ENCODE data around the gene TMEM106B. TPM values are rescaled to one million over a fixed set of nuclear protein-coding genes. Genes with fewer than 3 reads are reported as not detected.
A peak's percentile ranks its signal among the peaks of the same experiment; 100 is the strongest.

Gene TMEM106B
- total RNA-seq, 1 experiment from 2014 or later: 171 TPM

- no peak for DNase-seq (ENCODE audit: low read depth)
These were observed 16.9 kb downstream of the TMEM106B start for GRCh38 chr7:12228024-12228423.

DNA sequence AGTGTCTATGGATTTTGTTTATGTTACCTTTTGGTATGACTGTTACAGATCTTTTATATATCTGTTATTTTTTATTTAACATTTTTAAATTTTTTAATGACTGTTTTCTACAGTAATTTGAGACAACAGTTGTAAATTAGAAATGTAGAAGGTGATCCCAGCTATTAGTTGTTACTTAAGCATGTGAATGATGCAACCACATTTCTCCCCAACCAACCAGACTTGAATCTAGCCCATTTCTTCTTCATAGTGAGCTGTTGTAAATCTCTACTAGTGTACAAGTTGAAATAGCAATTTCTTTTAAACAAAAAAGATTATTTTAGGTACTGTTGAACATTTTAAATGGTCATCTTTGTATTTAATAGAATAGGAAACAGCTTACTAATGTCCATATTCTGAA, 18.0 kb downstream of the TMEM106B start:
- DNase-seq (ENCODE audit: low read depth): peak; percentile 21

DNA sequence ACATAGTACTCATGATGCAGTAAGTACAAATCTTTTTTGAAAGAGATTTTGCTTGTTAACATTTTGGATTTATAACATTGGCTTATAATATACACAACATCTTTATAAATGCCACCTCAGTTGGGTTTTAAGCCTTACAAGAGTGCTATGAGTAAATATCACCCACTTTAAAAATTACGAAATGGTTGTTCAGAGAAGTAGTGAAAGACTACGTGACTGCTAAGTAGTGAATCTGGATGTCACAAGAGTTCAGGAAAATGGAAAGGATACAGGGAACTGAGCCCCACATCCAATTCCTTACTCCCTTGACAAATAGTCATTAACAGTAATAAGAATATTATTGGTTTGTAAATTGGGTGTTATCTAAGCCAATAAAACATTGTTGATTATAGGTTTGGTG, 20.0 kb downstream of the TMEM106B start:
- no peak for DNase-seq (ENCODE audit: low read depth)

DNA sequence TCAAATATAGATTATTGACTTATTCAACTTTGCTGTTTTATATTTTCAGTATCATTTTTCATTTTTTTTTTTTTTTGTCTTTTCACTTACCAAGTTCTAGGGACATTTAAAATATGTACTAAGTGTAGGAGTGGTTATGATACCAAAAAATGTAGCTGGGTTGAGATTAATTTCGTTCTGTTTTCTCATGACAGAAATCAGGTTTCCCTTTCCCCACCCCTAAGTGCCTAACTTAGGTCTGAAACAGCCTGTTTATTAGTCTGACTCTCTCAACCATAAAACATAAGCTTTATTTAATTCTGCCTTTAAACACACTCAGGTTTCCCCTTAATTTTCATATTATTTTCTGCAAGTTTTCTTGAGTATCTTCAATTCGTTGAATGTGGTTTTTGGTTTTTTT, 22.1 kb downstream of the TMEM106B start:
- DNase-seq (ENCODE audit: low read depth): no peak

GRCh38 chr7:12234334-12234865, 23.3 kb downstream of the TMEM106B start:
- no peak for DNase-seq (ENCODE audit: low read depth)

DNA sequence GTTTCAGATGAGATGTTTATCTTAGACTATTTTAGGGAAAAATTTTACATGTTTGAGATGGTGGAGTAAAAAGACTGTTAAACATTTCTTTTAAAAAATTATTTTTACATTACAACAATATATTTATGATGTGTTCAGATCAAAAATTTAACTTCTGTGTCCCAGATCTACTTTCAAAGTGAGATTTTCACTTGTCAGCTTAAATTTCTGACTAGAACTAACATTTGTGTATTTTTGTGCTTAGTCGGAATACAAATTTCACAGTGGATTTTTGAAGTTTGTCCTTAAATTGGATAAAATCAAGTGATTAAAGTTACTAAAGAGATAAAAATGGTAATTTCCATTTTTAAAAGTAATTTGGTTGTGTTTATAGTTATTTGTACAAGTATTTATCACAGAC, 24.9 kb downstream of the TMEM106B start:
- DNase-seq (ENCODE audit: low read depth): no peak

DNA sequence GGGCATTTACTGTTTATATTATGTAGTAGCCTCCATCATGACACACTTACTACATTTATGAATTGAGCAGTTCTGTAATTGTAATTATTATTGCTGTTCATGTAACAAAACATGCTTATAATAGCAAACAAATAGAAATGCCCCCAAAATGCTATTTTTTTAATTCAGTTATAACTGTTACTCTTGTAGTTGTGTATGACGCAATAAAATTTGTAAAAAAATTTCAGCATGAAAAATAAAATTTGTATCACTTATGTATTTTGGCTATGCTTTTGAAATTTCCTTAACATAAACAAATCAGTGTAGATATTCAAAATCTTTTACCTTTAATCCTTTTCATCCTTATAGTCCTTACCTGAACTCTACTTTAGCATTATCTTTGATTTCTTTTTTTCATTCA, 25.9 kb downstream of the TMEM106B start:
- no peak for DNase-seq (ENCODE audit: low read depth)

DNA sequence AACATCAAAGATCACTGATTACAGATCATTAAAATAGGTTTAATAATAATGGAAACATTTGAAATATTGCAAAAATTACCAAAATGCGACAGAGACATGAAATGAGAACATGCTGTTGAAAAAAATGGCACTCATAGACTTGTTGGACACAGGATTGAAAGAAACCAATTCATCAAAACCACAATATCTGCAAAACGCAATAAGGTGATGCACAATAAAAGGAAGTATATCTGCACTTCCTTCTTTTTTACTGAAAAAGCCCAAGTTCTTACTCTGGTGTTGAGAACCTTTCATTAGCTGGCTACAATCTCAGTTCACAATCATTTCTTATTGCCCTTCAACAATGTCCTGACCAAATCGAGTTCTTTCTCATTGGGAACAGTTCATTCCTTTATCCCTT, 28.7 kb downstream of the TMEM106B start:
- no peak for DNase-seq (ENCODE audit: low read depth)

- DNase-seq (ENCODE audit: low read depth): peak; percentile 61
These were observed 33.0 kb downstream of the TMEM106B start for GRCh38 chr7:12244129-12244528.

DNA sequence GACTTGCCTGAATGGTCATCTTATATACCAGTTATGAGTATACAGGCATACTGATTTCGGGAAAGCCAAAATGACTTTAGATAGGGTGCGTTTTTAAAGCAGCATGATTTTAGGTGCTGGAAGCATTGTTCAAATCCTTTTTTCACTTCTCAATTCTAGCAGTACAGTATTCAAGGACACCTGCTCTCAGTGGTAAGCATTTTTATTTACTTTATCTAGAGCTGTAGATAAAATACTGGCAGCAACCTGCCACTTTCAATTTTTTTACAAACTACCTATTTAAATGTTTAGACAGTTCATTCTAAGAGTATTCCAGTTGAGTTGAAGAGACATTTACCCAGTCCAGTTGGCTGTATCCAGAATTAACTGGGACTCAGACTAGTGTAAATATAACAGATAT, 33.6 kb downstream of the TMEM106B start:
- no peak for DNase-seq (ENCODE audit: low read depth)

DNA sequence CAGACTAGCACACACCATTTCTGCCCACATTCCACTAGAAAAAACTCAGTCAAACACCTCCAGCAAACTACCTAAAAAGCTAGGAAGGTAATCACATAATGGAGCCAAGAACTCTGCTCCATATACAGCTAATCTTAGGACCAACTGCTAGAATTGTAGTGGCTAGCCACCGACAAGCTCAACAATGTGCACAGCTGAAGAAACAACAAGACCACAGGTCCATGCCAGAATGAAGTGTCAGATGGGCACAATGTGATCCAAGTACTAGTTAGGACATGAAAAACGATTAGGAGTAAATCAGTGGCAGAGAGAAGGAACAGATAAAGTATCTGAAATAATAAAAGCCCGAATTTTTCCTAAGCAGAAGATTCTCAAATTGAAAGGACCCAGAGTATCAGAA, 38.6 kb downstream of the TMEM106B start:
- DNase-seq (ENCODE audit: low read depth): no peak

DNA sequence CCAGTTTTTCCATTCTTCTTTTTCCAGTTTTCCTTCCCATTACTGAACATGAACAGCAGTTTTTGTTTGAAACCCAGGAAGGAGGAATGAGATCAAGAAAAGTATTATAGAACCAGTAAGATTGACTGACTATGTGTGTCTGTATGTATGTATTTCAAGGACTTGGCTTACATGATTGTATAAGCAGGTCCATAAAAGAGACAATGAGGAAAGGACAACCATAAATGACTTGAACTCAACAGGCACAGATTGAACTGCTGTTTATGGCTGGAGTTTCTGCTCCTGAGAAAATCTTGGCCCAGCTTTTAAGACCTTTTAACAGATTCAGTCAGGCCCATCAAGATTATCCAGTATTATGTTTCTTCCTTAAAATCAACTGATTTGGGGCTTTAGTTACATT, 39.1 kb downstream of the TMEM106B start:
- no peak for DNase-seq (ENCODE audit: low read depth)

- DNase-seq (ENCODE audit: low read depth): peak; percentile 73
These were observed 45.0 kb downstream of the TMEM106B start for GRCh38 chr7:12256090-12256489.

- DNase-seq (ENCODE audit: low read depth): peak; percentile 88
These were observed 46.5 kb downstream of the TMEM106B start for GRCh38 chr7:12257582-12257981.

DNA sequence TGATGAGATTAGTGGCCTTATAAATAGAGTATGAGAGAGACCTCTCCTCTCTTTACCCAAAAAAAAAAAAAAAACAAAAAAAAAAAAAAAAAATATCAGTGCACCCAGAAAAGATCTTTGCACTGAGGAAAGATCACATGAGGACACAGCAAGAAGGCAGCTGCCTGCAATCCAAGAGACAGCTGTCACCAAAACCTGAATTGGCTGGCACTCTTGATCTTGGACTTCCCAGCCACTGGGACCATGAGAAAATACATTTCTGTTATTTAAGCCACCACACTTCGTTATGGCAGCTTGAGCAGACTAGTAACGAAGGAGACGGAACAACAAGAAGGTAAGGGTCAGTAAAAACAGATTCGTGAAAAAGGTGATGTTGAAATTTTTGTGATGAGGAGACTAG, 47.0 kb downstream of the TMEM106B start:
- no peak for DNase-seq (ENCODE audit: low read depth)

DNA sequence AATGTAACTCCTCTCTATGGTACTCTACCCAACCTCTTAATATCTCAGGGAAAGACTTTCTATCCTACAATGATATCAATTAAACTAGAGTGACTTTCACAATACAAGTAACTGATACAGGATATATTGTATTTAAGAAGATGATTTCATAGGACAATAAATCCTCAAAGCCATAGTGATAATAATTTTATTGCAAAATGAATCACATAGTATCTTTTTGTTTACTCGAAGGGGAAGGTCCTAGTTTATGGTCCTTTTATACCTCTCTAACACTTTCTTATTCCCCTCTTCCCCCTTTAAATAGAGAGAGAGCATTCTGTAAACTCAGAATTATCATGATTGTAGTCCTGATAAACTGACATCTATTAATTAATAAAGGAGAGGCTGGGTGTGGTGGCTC, 56.4 kb downstream of the TMEM106B start:
- DNase-seq (ENCODE audit: low read depth): no peak

- no peak for DNase-seq (ENCODE audit: low read depth)
These were observed 58.2 kb downstream of the TMEM106B start for GRCh38 chr7:12269100-12269895.

DNA sequence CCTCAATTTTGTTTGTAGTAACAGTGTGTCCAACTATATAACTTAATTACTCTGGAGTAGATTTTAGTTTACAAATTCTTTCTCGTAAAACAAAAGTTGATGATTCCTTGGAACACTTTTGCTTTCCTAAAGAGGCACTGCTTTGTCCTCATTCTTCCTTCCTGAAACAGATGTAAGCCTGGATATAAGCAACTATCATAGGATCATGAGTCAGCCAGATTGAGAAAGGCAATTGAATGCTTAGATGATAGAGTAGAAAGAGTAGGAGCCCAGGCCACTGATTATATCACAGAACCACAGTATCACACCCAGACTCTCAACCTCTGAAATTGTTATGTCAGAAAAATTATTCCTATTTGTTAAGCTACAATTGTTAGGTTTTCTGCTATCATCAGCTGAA, 69.9 kb downstream of the TMEM106B start:
- peak; percentile 63 for DNase-seq (ENCODE audit: low read depth)

DNA sequence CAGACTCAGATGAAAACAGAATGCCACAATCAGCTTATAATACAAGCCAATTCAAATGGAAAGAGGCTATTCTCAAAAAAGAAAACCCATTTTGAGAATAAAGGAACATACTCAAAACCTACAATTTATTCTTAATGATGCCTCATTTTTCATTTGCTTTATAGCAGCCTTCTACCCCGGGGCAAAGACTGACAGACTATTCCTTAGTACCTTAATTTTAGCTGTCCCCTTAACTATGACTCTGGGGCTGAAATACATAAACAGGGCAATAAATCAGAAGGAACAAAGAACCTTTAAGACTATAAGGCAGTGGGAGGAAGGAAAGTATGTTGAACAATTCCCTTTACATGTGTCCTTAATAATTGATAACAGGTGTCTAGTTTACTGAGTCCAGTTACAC, 76.8 kb downstream of the TMEM106B start:
- peak; percentile 15 for DNase-seq (ENCODE audit: low read depth)

DNA sequence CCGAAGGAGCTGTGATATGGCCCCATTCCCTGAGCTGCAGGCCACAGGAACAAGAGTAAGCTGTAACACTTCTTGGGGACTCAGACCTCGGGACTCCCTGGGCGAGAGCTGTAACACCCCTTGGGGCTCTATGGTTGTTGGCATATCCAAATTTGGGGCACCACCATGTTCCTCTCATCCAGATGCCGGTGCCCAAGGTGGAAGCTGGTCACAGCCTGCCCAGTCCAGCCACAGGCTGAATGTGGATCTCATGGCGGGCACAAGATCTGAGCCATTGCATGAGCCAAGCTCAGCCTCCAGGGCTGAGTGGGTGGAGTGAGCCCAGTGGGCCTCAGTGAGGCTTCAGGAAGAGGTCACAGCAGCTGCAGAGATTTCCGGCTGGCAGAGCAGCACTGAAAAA, 78.9 kb downstream of the TMEM106B start:
- DNase-seq (ENCODE audit: low read depth): no peak

- DNase-seq (ENCODE audit: low read depth): no peak
These were observed 79.7 kb downstream of the TMEM106B start for GRCh38 chr7:12290761-12291160.

- no peak for DNase-seq (ENCODE audit: low read depth)
These were observed 80.8 kb downstream of the TMEM106B start for GRCh38 chr7:12291870-12292269.
